ENCODE results near the gene THAP7. TPM values are rescaled to one million over a fixed set of nuclear protein-coding genes. Genes with fewer than 3 reads are reported as not detected.
A peak's percentile ranks its signal among the peaks of the same experiment; 100 is the strongest.
"Not testable (repeated sequence)": the region's sequence is repeated elsewhere in the genome, so short reads cannot be mapped to it uniquely, and the experiment has no call there.

Gene THAP7
- total RNA-seq, 3 donors from 2014 or later: 35.8 to 59.9 (median 52.4) TPM

GRCh38 chr22:21042978-21043859 is 41.3 kb upstream of the THAP7 start:
- no peaks in the 10 kb centered on the region for H3K36me3 ChIP-seq
- H3K27ac ChIP-seq: no peak overlapping the region
- no peak for TF ChIP-seq POLR2AphosphoS5 (IDR thresholded peaks at IDR 0.05)
- TF ChIP-seq, protein P1, sequence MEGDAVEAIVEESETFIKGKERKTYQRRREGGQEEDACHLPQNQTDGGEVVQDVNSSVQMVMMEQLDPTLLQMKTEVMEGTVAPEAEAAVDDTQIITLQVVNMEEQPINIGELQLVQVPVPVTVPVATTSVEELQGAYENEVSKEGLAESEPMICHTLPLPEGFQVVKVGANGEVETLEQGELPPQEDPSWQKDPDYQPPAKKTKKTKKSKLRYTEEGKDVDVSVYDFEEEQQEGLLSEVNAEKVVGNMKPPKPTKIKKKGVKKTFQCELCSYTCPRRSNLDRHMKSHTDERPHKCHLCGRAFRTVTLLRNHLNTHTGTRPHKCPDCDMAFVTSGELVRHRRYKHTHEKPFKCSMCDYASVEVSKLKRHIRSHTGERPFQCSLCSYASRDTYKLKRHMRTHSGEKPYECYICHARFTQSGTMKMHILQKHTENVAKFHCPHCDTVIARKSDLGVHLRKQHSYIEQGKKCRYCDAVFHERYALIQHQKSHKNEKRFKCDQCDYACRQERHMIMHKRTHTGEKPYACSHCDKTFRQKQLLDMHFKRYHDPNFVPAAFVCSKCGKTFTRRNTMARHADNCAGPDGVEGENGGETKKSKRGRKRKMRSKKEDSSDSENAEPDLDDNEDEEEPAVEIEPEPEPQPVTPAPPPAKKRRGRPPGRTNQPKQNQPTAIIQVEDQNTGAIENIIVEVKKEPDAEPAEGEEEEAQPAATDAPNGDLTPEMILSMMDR (IDR thresholded peaks at IDR 0.05): no peak
- intact Hi-C loops (cut with DNase I; ENCODE audit: low total_unique reads): no loop called here
- H3K27me3 ChIP-seq: no peaks in the 10 kb centered on the region
- no peak overlapping the region for H3K4me3 ChIP-seq
- H3K9me3 ChIP-seq: no peaks in the 10 kb centered on the region
- DNase-seq (ENCODE audit: low spot score in 2 of 2): no peak
- H3K4me1 ChIP-seq: no peaks in the 10 kb centered on the region

- Histone ChIP-seq H3K36me3 (no peaks in the 10 kb centered on the region), H3K27me3 (no peaks in the 10 kb centered on the region), H3K4me1 (no peaks in the 10 kb centered on the region), H3K9me3 (no peaks in the 10 kb centered on the region), H3K4me3 (no peak overlapping the region), H3K27ac (no peak overlapping the region)
- TF ChIP-seq POLR2AphosphoS5 (IDR thresholded peaks at IDR 0.05) (no peak), POLR2A (IDR thresholded peaks at IDR 0.05) (no peak)
- TF ChIP-seq, protein P1 (IDR thresholded peaks at IDR 0.05): no peak
- intact Hi-C loops (cut with DNase I; ENCODE audit: low total_unique reads): no loop called here
- no peak for DNase-seq (ENCODE audit: low spot score in 2 of 2)
Measured at GRCh38 chr22:21041937-21042336, 40.0 kb upstream of the THAP7 start.

- H3K36me3 ChIP-seq; intact Hi-C loops (cut with DNase I; ENCODE audit: low total_unique reads); H3K4me1 ChIP-seq; H3K27me3 ChIP-seq; H3K9me3 ChIP-seq; H3K4me3 ChIP-seq; DNase-seq (ENCODE audit: low spot score in 2 of 2); H3K27ac ChIP-seq: not testable (repeated sequence)
Measured at GRCh38 chr22:21039158-21039557, 37.2 kb upstream of the THAP7 start.

DNA sequence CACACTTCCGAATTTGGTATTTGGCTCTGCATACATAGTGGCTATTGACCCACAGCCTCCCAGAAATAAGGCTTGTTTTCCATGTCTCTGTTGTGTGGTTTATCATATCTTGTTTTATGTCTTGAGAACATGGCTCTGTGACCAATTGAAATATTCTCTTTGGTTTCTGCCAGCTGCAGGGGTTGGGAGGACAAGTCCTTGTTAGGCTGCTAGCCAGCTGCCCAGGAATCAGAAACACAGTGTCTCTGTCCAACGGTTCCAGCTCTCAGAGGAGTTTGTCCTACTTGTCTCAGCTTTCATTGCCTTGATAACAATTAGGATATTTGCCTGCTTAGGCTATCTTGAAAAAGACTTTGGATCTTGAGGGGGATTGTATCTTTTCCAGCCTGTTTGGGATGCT is 36.5 kb upstream of the THAP7 start:
- Histone ChIP-seq H3K4me3 (no peak overlapping the region), H3K9me3 (no peaks in the 10 kb centered on the region), H3K36me3 (no peaks in the 10 kb centered on the region), H3K27me3 (no peaks in the 10 kb centered on the region), H3K4me1 (no peaks in the 10 kb centered on the region), H3K27ac (peak overlapping the region in 1 of 2 donors; percentile 57)
- intact Hi-C loops (cut with DNase I; ENCODE audit: low total_unique reads): no loop called here
- TF ChIP-seq POLR2AphosphoS5 (IDR thresholded peaks at IDR 0.05) (no peak), POLR2A (IDR thresholded peaks at IDR 0.05) (no peak)
- TF ChIP-seq, protein P1 (IDR thresholded peaks at IDR 0.05): no peak
- DNase-seq (ENCODE audit: low spot score in 2 of 2): no peak

DNA sequence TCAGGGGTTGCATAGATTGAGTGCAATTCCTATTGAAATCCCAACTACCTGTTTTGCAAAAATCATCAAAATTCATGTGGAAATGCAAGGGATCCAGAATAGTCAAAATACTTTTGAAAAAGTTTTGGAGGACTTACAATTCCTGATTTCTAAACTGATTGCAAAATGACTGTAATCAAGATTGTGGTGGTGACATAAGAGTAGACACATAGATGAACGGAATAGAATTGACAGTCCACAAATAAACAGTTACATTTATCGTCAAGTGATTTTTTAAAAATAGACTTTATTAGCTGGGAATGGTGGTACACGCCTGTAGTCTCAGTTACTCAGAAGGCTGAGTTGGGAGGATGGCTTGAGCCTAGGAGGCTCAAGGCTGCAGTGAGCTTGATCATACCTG is 33.1 kb upstream of the THAP7 start:
- H3K4me3 ChIP-seq: no peak overlapping the region
- no peaks in the 10 kb centered on the region for H3K9me3 ChIP-seq
- peaks cover 0 to 5% of the 10 kb centered on the region in 2 donors for H3K4me1 ChIP-seq
- H3K36me3 ChIP-seq: no peaks in the 10 kb centered on the region
- H3K27ac ChIP-seq: no peak overlapping the region
- intact Hi-C loops (cut with DNase I; ENCODE audit: low total_unique reads): no loop called here
- TF ChIP-seq, protein P1 (IDR thresholded peaks at IDR 0.05): no peak
- no peak for TF ChIP-seq POLR2A (IDR thresholded peaks at IDR 0.05)
- TF ChIP-seq POLR2AphosphoS5 (IDR thresholded peaks at IDR 0.05): no peak
- no peaks in the 10 kb centered on the region for H3K27me3 ChIP-seq
- DNase-seq (ENCODE audit: low spot score in 2 of 2): no peak
